ENCODE measurements around the gene ANKRD61. TPM values are rescaled to one million over a fixed set of nuclear protein-coding genes. Genes with fewer than 3 reads are reported as not detected.
"Not testable (repeated sequence)": the region's sequence is repeated elsewhere in the genome, so short reads cannot be mapped to it uniquely, and the experiment has no call there.

ANKRD61 gene
- total RNA-seq, 1 experiment from 2014 or later, result 0.24 TPM

DNA sequence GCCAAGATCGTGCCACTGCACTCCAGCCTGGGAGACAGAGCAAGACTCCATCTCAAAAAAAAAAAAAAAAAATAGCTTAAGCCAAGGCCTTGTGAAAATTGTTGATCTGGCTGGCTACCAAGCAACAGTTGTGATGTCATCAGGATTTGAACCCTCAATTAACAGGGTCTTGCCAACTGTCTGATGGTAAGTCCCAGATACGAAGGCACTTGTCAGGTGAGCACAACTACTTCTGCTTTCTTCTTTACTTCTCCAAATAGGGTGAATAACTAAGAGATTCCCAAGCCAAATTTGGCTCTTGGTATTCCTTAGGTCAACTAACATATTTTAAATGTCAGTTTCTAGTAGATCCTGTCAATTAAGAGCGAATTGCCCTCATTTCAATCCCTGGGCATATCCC lies 47.4 kb downstream of the ANKRD61 start:
- Histone ChIP-seq H2BK5ac (ENCODE audit: insufficient read length, low read length) (no peak overlapping the region), H2BK15ac (ENCODE audit: low read depth, low read length) (no peak overlapping the region), H3K56ac (ENCODE audit: insufficient read length, low read depth, low read length) (no peak overlapping the region), H3K14ac (ENCODE audit: insufficient read depth, low read length) (no peak overlapping the region), H3K23ac (ENCODE audit: insufficient read length, low read depth, low read length) (no peak overlapping the region), H3K27me3 (ENCODE audit: insufficient read depth, low read length) (no peaks in the 10 kb centered on the region), H4K91ac (ENCODE audit: insufficient read length, low read depth, low read length) (no peak overlapping the region), H3K4me1 (ENCODE audit: insufficient read depth, low read length) (no peaks in the 10 kb centered on the region), H3K27ac (ENCODE audit: insufficient read length, low read depth, low read length) (no peak overlapping the region), H2BK20ac (ENCODE audit: low read depth, low read length, poor library complexity, severe bottlenecking) (no peak overlapping the region), H4K8ac (replicated peaks; ENCODE audit: insufficient read length, low read depth, low read length) (no peak overlapping the region), H2AFZ (ENCODE audit: low read length) (no peak overlapping the region), H4K5ac (ENCODE audit: insufficient read length, low read depth, low read length) (no peak overlapping the region), H3T11ph (ENCODE audit: low read length) (no peak overlapping the region), H4K20me1 (ENCODE audit: control insufficient read depth, insufficient read depth, insufficient read length) (no peaks in the 10 kb centered on the region), H2BK12ac (ENCODE audit: insufficient read length, low read depth, low read length) (no peak overlapping the region), H3K9me3 (ENCODE audit: control insufficient read depth, low read depth, low read length) (no peaks in the 10 kb centered on the region), H3K4ac (ENCODE audit: low read depth, low read length) (no peak overlapping the region), H2AK5ac (ENCODE audit: insufficient read length, low read length) (no peak overlapping the region), H3K79me1 (ENCODE audit: insufficient read depth, low read depth, low read length, poor library complexity, severe bottlenecking) (no peaks in the 10 kb centered on the region), H3K4me2 (ENCODE audit: insufficient read depth, insufficient read length, low read length) (no peak overlapping the region), H3K23me2 (ENCODE audit: insufficient read length, low read depth, low read length, poor library complexity, severe bottlenecking) (peaks cover 3% of the 10 kb centered on the region), H3K79me2 (ENCODE audit: insufficient read depth, low read length) (no peaks in the 10 kb centered on the region), H2BK120ac (ENCODE audit: low read depth, low read length, poor library complexity, severe bottlenecking) (no peak overlapping the region), H3K18ac (ENCODE audit: insufficient read length, low read depth, low read length) (no peak overlapping the region), H3K9ac (ENCODE audit: extremely low read depth, insufficient read length, low read length) (no peak overlapping the region)
- TF ChIP-seq, protein P1, sequence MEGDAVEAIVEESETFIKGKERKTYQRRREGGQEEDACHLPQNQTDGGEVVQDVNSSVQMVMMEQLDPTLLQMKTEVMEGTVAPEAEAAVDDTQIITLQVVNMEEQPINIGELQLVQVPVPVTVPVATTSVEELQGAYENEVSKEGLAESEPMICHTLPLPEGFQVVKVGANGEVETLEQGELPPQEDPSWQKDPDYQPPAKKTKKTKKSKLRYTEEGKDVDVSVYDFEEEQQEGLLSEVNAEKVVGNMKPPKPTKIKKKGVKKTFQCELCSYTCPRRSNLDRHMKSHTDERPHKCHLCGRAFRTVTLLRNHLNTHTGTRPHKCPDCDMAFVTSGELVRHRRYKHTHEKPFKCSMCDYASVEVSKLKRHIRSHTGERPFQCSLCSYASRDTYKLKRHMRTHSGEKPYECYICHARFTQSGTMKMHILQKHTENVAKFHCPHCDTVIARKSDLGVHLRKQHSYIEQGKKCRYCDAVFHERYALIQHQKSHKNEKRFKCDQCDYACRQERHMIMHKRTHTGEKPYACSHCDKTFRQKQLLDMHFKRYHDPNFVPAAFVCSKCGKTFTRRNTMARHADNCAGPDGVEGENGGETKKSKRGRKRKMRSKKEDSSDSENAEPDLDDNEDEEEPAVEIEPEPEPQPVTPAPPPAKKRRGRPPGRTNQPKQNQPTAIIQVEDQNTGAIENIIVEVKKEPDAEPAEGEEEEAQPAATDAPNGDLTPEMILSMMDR (conservative IDR thresholded peaks at IDR 0.05), result no peak
- no peaks in the 10 kb centered on the region for H3K36me3 Mint-ChIP-seq (ENCODE audit: insufficient read depth in 1 of 3, low read depth in 3 of 3)
- H3K4me3 Mint-ChIP-seq, result no peak overlapping the region
- DNase-seq, result no peak
- H3K27me3 Mint-ChIP-seq (ENCODE audit: low read depth), result no peaks in the 10 kb centered on the region
- H3K4me1 Mint-ChIP-seq, result peaks cover 4 to 8% of the 10 kb centered on the region in 2 experiments; a peak in 2 of 4 replicates
- H3K27ac Mint-ChIP-seq, result no peak overlapping the region
- no peaks in the 10 kb centered on the region for H3K9me3 Mint-ChIP-seq
- WGBS (ENCODE audit: extremely low coverage, insufficient read length, low lambda C conversion rate), result no CpG with 5 or more reads among the region's 3 CpGs

DNA sequence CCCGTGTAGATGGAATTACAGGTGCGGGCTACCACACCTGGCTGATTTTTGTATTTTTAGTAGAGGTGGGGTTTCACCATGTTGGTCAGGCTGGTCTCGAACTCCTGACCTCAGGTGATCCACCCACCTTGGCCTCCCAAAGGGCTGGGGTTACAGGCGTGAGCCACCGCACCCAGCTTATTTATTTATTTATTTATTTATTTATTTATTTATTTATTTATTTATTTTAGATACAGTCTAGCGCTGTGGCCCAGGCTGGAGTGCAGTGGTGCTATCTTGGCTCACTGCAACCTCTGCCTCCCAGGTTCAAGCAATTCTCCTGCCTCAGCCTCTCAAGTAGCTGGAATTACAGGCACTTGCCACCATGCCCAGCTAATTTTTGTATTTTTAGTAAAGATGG lies 51.9 kb downstream of the ANKRD61 start:
- H3K18ac ChIP-seq (ENCODE audit: insufficient read length, low read depth, low read length); H3K79me2 ChIP-seq (ENCODE audit: insufficient read depth, low read length); H3K4ac ChIP-seq (ENCODE audit: low read depth, low read length); H3K4me2 ChIP-seq (ENCODE audit: insufficient read depth, insufficient read length, low read length); H2AFZ ChIP-seq (ENCODE audit: low read length); H4K20me1 ChIP-seq (ENCODE audit: control insufficient read depth, insufficient read depth, insufficient read length); H2BK120ac ChIP-seq (ENCODE audit: low read depth, low read length, poor library complexity, severe bottlenecking); H3T11ph ChIP-seq (ENCODE audit: low read length); H4K8ac ChIP-seq (replicated peaks; ENCODE audit: insufficient read length, low read depth, low read length); H3K36me3 Mint-ChIP-seq (ENCODE audit: insufficient read depth in 1 of 3, low read depth in 3 of 3); H3K9me3 ChIP-seq (ENCODE audit: control insufficient read depth, low read depth, low read length); H3K14ac ChIP-seq (ENCODE audit: insufficient read depth, low read length); H3K4me3 Mint-ChIP-seq; H2BK20ac ChIP-seq (ENCODE audit: low read depth, low read length, poor library complexity, severe bottlenecking); H3K27me3 ChIP-seq (ENCODE audit: insufficient read depth, low read length); DNase-seq; H3K23ac ChIP-seq (ENCODE audit: insufficient read length, low read depth, low read length); H3K79me1 ChIP-seq (ENCODE audit: insufficient read depth, low read depth, low read length, poor library complexity, severe bottlenecking); H4K5ac ChIP-seq (ENCODE audit: insufficient read length, low read depth, low read length); H2BK15ac ChIP-seq (ENCODE audit: low read depth, low read length); H3K9ac ChIP-seq (ENCODE audit: extremely low read depth, insufficient read length, low read length); H3K27ac Mint-ChIP-seq; H3K4me1 ChIP-seq (ENCODE audit: insufficient read depth, low read length); H3K27ac ChIP-seq (ENCODE audit: insufficient read length, low read depth, low read length); H3K9me3 Mint-ChIP-seq; H2BK5ac ChIP-seq (ENCODE audit: insufficient read length, low read length); H4K91ac ChIP-seq (ENCODE audit: insufficient read length, low read depth, low read length); H2AK5ac ChIP-seq (ENCODE audit: insufficient read length, low read length); H3K56ac ChIP-seq (ENCODE audit: insufficient read length, low read depth, low read length); H3K23me2 ChIP-seq (ENCODE audit: insufficient read length, low read depth, low read length, poor library complexity, severe bottlenecking); H3K4me1 Mint-ChIP-seq; H2BK12ac ChIP-seq (ENCODE audit: insufficient read length, low read depth, low read length): not testable (repeated sequence)
- peaks cover 23% of the 10 kb centered on the region for H3K27me3 Mint-ChIP-seq (ENCODE audit: low read depth)
- no CpG with 5 or more reads among the region's 6 CpGs for WGBS (ENCODE audit: extremely low coverage, insufficient read length, low lambda C conversion rate)

All from H9 (cell line).